Panc1 (cell line): Measurements from ENCODE around the gene VWA8.
"Not testable (repeated sequence)": the region's sequence is repeated elsewhere in the genome, so short reads cannot be mapped to it uniquely, and the experiment has no call there.

Experiments
- CTCF ChIP-seq: fragments of 450-650 bp; IDR thresholded peaks from 2 replicates; pipeline ENCODE4 v1.5.1; 2017; ENCODE audit warnings: mild to moderate bottlenecking
- POLR2AphosphoS5 ChIP-seq: IDR thresholded peaks from 2 replicates; pipeline ENCODE4 v1.6.1; 2012; ENCODE audit warnings: mild to moderate bottlenecking, low read depth, low read length, moderate library complexity
- REST ChIP-seq, 2 experiments: IDR thresholded peaks; 2 replicates each; pipeline ENCODE4 v1.6.1; 2011 to 2012; ENCODE audit warnings: low read depth in 2 of 2, control low read depth in 1 of 2, low read length in 1 of 2, mild to moderate bottlenecking in 1 of 2, moderate library complexity in 1 of 2; ENCODE audit not compliant: insufficient read depth in 1 of 2
- SIN3A ChIP-seq: IDR thresholded peaks from 2 replicates; pipeline ENCODE4 v1.6.1; 2012; ENCODE audit warnings: low read depth, mild to moderate bottlenecking, low read length, moderate library complexity, borderline replicate concordance; ENCODE audit not compliant: insufficient read depth
- TCF7L2 ChIP-seq: IDR thresholded peaks from 2 replicates; pipeline ENCODE4 v1.6.1; 2011; ENCODE audit warnings: mild to moderate bottlenecking, low read depth, low read length, inconsistent platforms

- not testable (repeated sequence) for TF ChIP-seq TCF7L2; REST (IDR thresholded peaks at IDR 0.05; ENCODE audit: insufficient read depth in 1 of 2, low read depth in 2 of 2, low read length in 1 of 2); CTCF; POLR2AphosphoS5; SIN3A
Observed at GRCh38 chr13:41745496-41745895, 215.4 kb downstream of the VWA8 start.
